Endothelial cell of umbilical vein (primary cell): Measurements from ENCODE around the gene TMC4. TPM values are rescaled to one million over a fixed set of nuclear protein-coding genes. Genes with fewer than 3 reads are reported as not detected.

Source experiments
- BruUV-seq: library from RNA; stranded (reverse); fragments of 400-500 nt; replicated peaks from 2 replicates; lab custom pipeline; 2021; lab: Mats Ljungman, UMichigan
- CTCF ChIA-PET: fragments of 300-600, 350-600 bp; sonication (Branson Sonifier 250); formaldehyde crosslinking; loops from one replicate; lab custom pipeline; 2021; ENCODE audit warnings: antibody characterized with exemption, inconsistent platforms; lab: Charles Lee
- POLR2A ChIA-PET: fragments of 300-600, 350-600 bp; sonication (Branson Sonifier 250); formaldehyde crosslinking; loops from one replicate; lab custom pipeline; 2021; ENCODE audit warnings: antibody characterized with exemption, inconsistent platforms; lab: Charles Lee
- DNase-seq: peaks from one replicate; pipeline ENCODE4 v3.0.0-alpha.2; 2011; ENCODE audit warnings: low read depth, low spot score
- FAIRE-seq: peaks from 2 replicates; lab custom pipeline; 2011; peaks lifted over from hg19 to GRCh38; lab: Jason Lieb, UNC
- H2AFZ ChIP-seq: 2 replicates; pipeline ENCODE4 v1.6.0; 2012; ENCODE audit warnings: low read depth, low read length, control low read depth, inconsistent platforms
- H3K27ac ChIP-seq: 2 replicates; pipeline ENCODE4 v1.5.1; 2011; ENCODE audit warnings: low read depth, mild to moderate bottlenecking, control low read depth, low read length, moderate library complexity; ENCODE audit not compliant: insufficient read depth
- H3K27me3 ChIP-seq, 2 experiments: 2 replicates each; pipeline versions ENCODE4 v1.6.0 to v1.6.1; 2011; ENCODE audit warnings: low read length in 2 of 2, mixed read lengths in 1 of 2; ENCODE audit not compliant: control insufficient read depth in 2 of 2, insufficient read depth in 2 of 2
- H3K36me3 ChIP-seq, 2 experiments: 2 replicates in 1 of 2; 3 replicates in 1 of 2; pipeline ENCODE4 v1.5.1; 2011; ENCODE audit warnings: low read length in 2 of 2, mild to moderate bottlenecking in 1 of 2, moderate library complexity in 1 of 2; ENCODE audit not compliant: control insufficient read depth in 2 of 2, insufficient read depth in 2 of 2; ENCODE audit errors: extremely low read depth in 1 of 2
- H3K4me1 ChIP-seq: 3 replicates; pipeline ENCODE4 v1.5.1; 2011; ENCODE audit warnings: mild to moderate bottlenecking, low read length; ENCODE audit not compliant: control insufficient read depth, insufficient read depth; ENCODE audit errors: extremely low read depth
- H3K4me2 ChIP-seq: 2 replicates; pipeline ENCODE4 v1.6.1; 2011; ENCODE audit warnings: low read length, control low read depth, mixed read lengths; ENCODE audit not compliant: insufficient read depth
- H3K4me3 ChIP-seq, 3 experiments: fragments of 200-600 bp in 1 of 3; sonication (generic), shearing (Covaris generic) in 1 of 3; replicated peaks in 1 of 3; 2 replicates each; pipeline ENCODE4 v1.5.1; 2011 to 2016; ENCODE audit warnings: control low read depth in 3 of 3, low read length in 3 of 3, mild to moderate bottlenecking in 2 of 3, inconsistent platforms in 1 of 3, low read depth in 1 of 3, moderate library complexity in 1 of 3; ENCODE audit not compliant: insufficient read depth in 1 of 3
- H3K79me2 ChIP-seq: 2 replicates; pipeline ENCODE4 v1.6.0; 2012; ENCODE audit warnings: low read length, inconsistent platforms; ENCODE audit not compliant: control insufficient read depth, insufficient read depth
- H3K9ac ChIP-seq: replicated peaks from 2 replicates; pipeline ENCODE3; 2011; ENCODE audit warnings: low read length, control low read depth; ENCODE audit not compliant: insufficient read depth; ENCODE audit errors: extremely low read depth
- H3K9me1 ChIP-seq: replicated peaks from 3 replicates; pipeline ENCODE4 v1.6.0; 2011; ENCODE audit warnings: mild to moderate bottlenecking, low read length; ENCODE audit not compliant: control insufficient read depth, insufficient read depth; ENCODE audit errors: extremely low read depth
- H3K9me3 ChIP-seq: replicated peaks from 2 replicates; pipeline ENCODE4 v1.5.1; 2012; ENCODE audit warnings: low read length, inconsistent platforms; ENCODE audit not compliant: control insufficient read depth, insufficient read depth
- H4K20me1 ChIP-seq: replicated peaks from 2 replicates; pipeline ENCODE3; 2011; ENCODE audit warnings: mild to moderate bottlenecking, low read length; ENCODE audit not compliant: control insufficient read depth, insufficient read depth; ENCODE audit errors: extremely low read depth
- EZH2 ChIP-seq: IDR thresholded peaks from 2 replicates; pipeline ENCODE4 v1.6.1; 2012; ENCODE audit warnings: borderline replicate concordance, low read depth, mild to moderate bottlenecking, moderate library complexity, low read length, inconsistent platforms; ENCODE audit not compliant: severe bottlenecking
- FOS ChIP-seq: IDR thresholded peaks from 2 replicates; pipeline ENCODE4 v1.6.1; 2011; ENCODE audit warnings: mild to moderate bottlenecking, low read length, moderate library complexity, borderline replicate concordance; ENCODE audit not compliant: insufficient read depth
- GATA2 ChIP-seq: IDR thresholded peaks from 2 replicates; pipeline ENCODE4 v1.7.0; 2011; ENCODE audit warnings: low read depth, mild to moderate bottlenecking, moderate library complexity, mixed read lengths, low read length; ENCODE audit not compliant: insufficient read length, insufficient read depth
- JUN ChIP-seq: IDR thresholded peaks from 2 replicates; pipeline ENCODE4 v1.6.1; 2011; ENCODE audit warnings: borderline replicate concordance, low read depth; ENCODE audit not compliant: insufficient read length, insufficient read depth
- MYC ChIP-seq: IDR thresholded peaks from one replicate; pipeline ENCODE4 v1.6.1; 2011; ENCODE audit warnings: mild to moderate bottlenecking, low read depth, low read length
- POLR2AphosphoS5 ChIP-seq: IDR thresholded peaks from 2 replicates; pipeline ENCODE4 v1.6.1; 2012; ENCODE audit warnings: low read depth, mild to moderate bottlenecking, control low read depth, low read length, moderate library complexity; ENCODE audit not compliant: insufficient read depth
- dilution Hi-C: fragments of 300-500 bp; cut with MboI; formaldehyde crosslinking; loops from one replicate; pipeline ENCODE4 v1.15.0; 2019; ENCODE audit warnings: low sequenced_read_pairs; ENCODE audit not compliant: extremely low pct_ligation_motif_present
- intact Hi-C: fragments of 100-400 bp; cut with micrococcal nuclease; formaldehyde crosslinking; loops from one replicate; pipeline ENCODE4 v1.10.0; 2022
- polyA plus RNA-seq, 4 experiments: library from polyadenylated mRNA; depleted of rRNA in 3 of 4; stranded (reverse) in 3 of 4; unstranded in 1 of 4; fragments of >200 nt; gene quantifications; 2 replicates each; pipeline versions ENCODE4 v1.2.1 to v1.2.3, GENCODE V29; 2011 to 2012; ENCODE audit warnings: missing spikeins in 1 of 4
- total RNA-seq: library from RNA; stranded (reverse); gene quantifications from 2 replicates; pipeline ENCODE4 v1.2.3, GENCODE V29; 2021

The TMC4 gene
- total and polyA plus RNA-seq, 2 donors (not counting 3 experiments of a cell fraction or from before 2014, with no cell fraction given), result 0.71 to 1.7 TPM

DNA sequence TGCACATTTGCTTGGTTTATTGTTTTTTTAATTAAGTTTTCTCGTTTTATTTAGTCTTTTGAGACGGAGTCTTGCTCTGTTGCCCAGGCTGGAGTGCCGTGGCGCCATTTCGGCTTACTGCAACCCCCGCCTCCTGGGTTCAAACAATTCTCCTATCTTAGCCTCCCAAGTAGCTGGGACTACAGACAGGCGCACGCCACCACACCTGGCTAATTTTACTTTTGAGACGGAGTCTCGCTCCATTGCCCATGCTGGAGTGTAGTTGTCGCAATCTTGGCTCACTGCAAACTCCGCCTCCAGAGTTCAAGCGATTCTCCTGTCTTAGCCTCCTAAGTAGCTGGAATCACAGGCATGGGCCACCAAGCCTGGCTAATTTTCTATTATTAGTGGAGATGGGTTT lies 29.0 kb upstream of the TMC4 start:
- Histone ChIP-seq H4K20me1 (peaks cover 3% of the 10 kb centered on the region), H3K9me1 (no peaks in the 10 kb centered on the region), H3K27ac (peak overlapping the region; percentile 91), H3K4me3 (peak overlapping the region; percentile 45 to 97 (median 64)), H3K9ac (peak overlapping the region; percentile 95), H3K79me2 (peaks cover 63% of the 10 kb centered on the region), H3K4me2 (peak overlapping the region; percentile 96), H3K27me3 (no peaks in the 10 kb centered on the region), H3K4me1 (peaks cover 40% of the 10 kb centered on the region), H3K36me3 (peaks cover 40 to 42% of the 10 kb centered on the region in 2 experiments), H2AFZ (no peak overlapping the region), H3K9me3 (no peaks in the 10 kb centered on the region)
- no TSS peak for BruUV-seq
- intact Hi-C loops (loop anchor here (5.0 kb wide), 2 partner anchors 40 to 245 kb away; partner anchors contain the start of gene LENG8), dilution Hi-C loops (no loop called here)
- TF ChIP-seq MYC (no peak), POLR2AphosphoS5 (no peak), JUN (no peak), GATA2 (no peak), EZH2 (no peak), FOS (no peak)
- no peak for DNase-seq
- ChIA-PET POLR2A (interaction anchor here (6.0 kb wide), 1 partner anchor 12 kb away, joined by 91 read pairs; the partner anchor contains the start of genes MBOAT7 and TSEN34), CTCF (interaction anchor here (1.3 kb wide), 1 partner anchor 30 kb away, joined by 3 read pairs; no protein-coding TSS in a partner anchor)
- no peak for FAIRE-seq
